ENCODE measurements around the gene MAFG. TPM values are rescaled to one million over a fixed set of nuclear protein-coding genes. Genes with fewer than 3 reads are reported as not detected.

Gene MAFG
- total and polyA plus RNA-seq, 9 of the 15 experiments (the other 6 are each of a cell fraction or from before 2014, with no cell fraction given): 1.1 to 58.1 (median 24.9) TPM

DNA sequence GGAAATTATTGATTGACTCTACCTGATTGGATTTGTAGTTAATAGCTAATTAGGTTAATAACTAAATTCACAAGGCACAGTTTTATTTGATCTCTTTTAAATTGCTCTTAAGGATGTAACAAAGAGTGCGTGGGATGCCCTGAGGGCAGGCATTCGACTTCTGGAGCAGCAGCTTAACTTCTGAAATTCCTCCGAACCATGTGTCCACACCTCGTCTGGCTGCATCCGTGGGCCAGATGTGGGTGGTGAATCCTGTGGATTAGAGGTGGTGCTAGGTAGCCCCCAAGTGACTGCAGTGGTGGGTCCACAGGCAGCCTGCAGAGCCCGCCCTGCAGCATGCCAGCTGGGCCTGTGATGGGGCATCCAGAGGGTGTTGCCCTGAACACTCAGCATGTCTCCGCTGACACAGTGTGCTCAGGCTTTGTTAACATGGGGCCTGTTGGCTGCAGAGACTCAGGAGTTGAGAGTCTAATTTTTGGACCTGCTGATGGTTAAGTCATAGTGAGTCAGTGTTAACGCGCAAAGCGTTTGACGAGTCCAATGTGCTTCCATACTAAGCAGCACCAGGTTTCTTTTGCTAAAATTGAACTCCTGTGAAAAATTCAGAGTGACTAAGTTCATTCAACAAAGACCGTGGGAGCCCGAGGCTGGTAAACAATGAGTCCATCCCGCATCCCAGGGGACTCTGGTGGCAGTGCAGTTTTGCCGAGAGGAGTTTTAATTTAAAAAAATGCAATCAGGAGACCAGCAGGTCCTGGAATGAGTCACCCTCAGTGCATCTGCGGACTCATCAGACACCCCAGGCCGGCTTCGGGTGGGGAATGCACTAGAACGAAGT is 29.3 kb downstream of the MAFG start:
- Histone ChIP-seq H4K20me1 (replicated peaks; ENCODE audit: control insufficient read depth, insufficient read depth, low read length) (peaks cover 9% of the 10 kb centered on the region; the same call in 1 of the 2 replicates), H3K4me2 (ENCODE audit: insufficient read depth, low read length) (no peak overlapping the region), H2AFZ (ENCODE audit: low read depth, low read length) (no peak overlapping the region), H3K9me1 (ENCODE audit: control insufficient read depth, insufficient read depth, low read length) (peaks cover 3% of the 10 kb centered on the region), H3K4me1 (replicated peaks in 1 of 2; ENCODE audit: control insufficient read depth in 2 of 2, insufficient read depth in 2 of 2, low read length in 2 of 2) (peaks cover 10 to 48% of the 10 kb centered on the region in 2 experiments), H3K4me3 (no peak overlapping the region), H3K79me2 (ENCODE audit: control insufficient read depth, insufficient read depth, low read length) (peaks cover 12% of the 10 kb centered on the region), H3K9me3 (replicated peaks; ENCODE audit: control insufficient read depth, insufficient read depth, low read depth, low read length) (no peaks in the 10 kb centered on the region), H3K27me3 (ENCODE audit: control insufficient read depth in 2 of 2, insufficient read depth in 2 of 2, low read length in 2 of 2) (no peaks in the 10 kb centered on the region), H3K36me3 (ENCODE audit: control insufficient read depth, insufficient read depth, low read length) (peaks cover 66% of the 10 kb centered on the region; the same call in 2 of the 3 replicates), H3K9ac (ENCODE audit: insufficient read depth in 1 of 2, low read depth in 2 of 2, low read length in 2 of 2) (peak overlapping the region in 1 of 2 experiments; percentile 37; a peak in 2 of 4 replicates), H3K27ac (ENCODE audit: extremely low read depth, low read depth, low read length) (no peak overlapping the region)
- no peak for ATAC-seq
- DNase-seq (ENCODE audit: extremely low read depth in 1 of 4, low spot score in 3 of 4): peak in 1 of 4 experiments; percentile 13
- in situ Hi-C loops (cut with MboI): no loop called here
- FAIRE-seq: peak; percentile 37
- WGBS (ENCODE audit: insufficient coverage, low coverage, missing lambda C conversion rate): 70% methylated on average over 19 of the region's 19 CpGs
- intact Hi-C loops (cut with micrococcal nuclease): no loop called here
- POLR2A ChIA-PET: interaction anchor here (0.5 to 2.0 kb wide), 11 partner anchors 14 to 1205 kb away, joined by 3 to 10 read pairs (median 3); no protein-coding TSS in a partner anchor
- CTCF ChIA-PET (ENCODE audit: low intra/inter-chr PET ratio): no interaction called here
- BruUV-seq (replicated peaks): no TSS peak
- TF ChIP-seq MCM3 (IDR thresholded peaks at IDR 0.05): no peak
- TF ChIP-seq, protein P1, sequence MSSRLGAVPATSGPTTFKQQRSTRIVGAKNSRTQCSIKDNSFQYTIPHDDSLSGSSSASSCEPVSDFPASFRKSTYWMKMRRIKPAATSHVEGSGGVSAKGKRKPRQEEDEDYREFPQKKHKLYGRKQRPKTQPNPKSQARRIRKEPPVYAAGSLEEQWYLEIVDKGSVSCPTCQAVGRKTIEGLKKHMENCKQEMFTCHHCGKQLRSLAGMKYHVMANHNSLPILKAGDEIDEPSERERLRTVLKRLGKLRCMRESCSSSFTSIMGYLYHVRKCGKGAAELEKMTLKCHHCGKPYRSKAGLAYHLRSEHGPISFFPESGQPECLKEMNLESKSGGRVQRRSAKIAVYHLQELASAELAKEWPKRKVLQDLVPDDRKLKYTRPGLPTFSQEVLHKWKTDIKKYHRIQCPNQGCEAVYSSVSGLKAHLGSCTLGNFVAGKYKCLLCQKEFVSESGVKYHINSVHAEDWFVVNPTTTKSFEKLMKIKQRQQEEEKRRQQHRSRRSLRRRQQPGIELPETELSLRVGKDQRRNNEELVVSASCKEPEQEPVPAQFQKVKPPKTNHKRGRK (tag; IDR thresholded peaks at IDR 0.05): no peak
- TF ChIP-seq DACH1 (IDR thresholded peaks at IDR 0.05; ENCODE audit: partially characterized antibody): no peak
- TF ChIP-seq, protein P2, sequence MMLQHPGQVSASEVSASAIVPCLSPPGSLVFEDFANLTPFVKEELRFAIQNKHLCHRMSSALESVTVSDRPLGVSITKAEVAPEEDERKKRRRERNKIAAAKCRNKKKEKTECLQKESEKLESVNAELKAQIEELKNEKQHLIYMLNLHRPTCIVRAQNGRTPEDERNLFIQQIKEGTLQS (IDR thresholded peaks at IDR 0.05): peak; percentile 72
- TF ChIP-seq, protein P2 (CRISPR knock-in tag; conservative IDR thresholded peaks at IDR 0.05): no peak
- no peak for TF ChIP-seq NR3C1 (CRISPR knock-in tag; IDR thresholded peaks at IDR 0.05)
- 0 out of 2 replicates have a peak, but pooled peaks have one; percentile 4 for TF ChIP-seq POLR2G (IDR thresholded peaks at IDR 0.05; ENCODE audit: low read depth, low read length)
- TF ChIP-seq RAD51 (IDR thresholded peaks at IDR 0.05; ENCODE audit: borderline replicate concordance, low read depth): no peak
- no peak for TF ChIP-seq ZNF75A (CRISPR knock-in tag; IDR thresholded peaks at IDR 0.05)
- peak; percentile 52; the same call in 1 of the 2 replicates for TF ChIP-seq JUND (IDR thresholded peaks at IDR 0.05; ENCODE audit: borderline replicate concordance, low read depth, low read length)
- TF ChIP-seq JUND (tag; IDR thresholded peaks at IDR 0.05; ENCODE audit: borderline replicate concordance, low read depth, low read length): no peak
- TF ChIP-seq, protein P3, sequence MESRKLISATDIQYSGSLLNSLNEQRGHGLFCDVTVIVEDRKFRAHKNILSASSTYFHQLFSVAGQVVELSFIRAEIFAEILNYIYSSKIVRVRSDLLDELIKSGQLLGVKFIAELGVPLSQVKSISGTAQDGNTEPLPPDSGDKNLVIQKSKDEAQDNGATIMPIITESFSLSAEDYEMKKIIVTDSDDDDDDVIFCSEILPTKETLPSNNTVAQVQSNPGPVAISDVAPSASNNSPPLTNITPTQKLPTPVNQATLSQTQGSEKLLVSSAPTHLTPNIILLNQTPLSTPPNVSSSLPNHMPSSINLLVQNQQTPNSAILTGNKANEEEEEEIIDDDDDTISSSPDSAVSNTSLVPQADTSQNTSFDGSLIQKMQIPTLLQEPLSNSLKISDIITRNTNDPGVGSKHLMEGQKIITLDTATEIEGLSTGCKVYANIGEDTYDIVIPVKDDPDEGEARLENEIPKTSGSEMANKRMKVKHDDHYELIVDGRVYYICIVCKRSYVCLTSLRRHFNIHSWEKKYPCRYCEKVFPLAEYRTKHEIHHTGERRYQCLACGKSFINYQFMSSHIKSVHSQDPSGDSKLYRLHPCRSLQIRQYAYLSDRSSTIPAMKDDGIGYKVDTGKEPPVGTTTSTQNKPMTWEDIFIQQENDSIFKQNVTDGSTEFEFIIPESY (CRISPR knock-in tag; IDR thresholded peaks at IDR 0.05): peak; percentile 65
- TF ChIP-seq MAFG (tag; conservative IDR thresholded peaks at IDR 0.05): peak; percentile 31; the same call in 1 of the 2 replicates
- TF ChIP-seq SNIP1 (IDR thresholded peaks at IDR 0.05; ENCODE audit: low read depth): no peak
- TF ChIP-seq, protein P4, sequence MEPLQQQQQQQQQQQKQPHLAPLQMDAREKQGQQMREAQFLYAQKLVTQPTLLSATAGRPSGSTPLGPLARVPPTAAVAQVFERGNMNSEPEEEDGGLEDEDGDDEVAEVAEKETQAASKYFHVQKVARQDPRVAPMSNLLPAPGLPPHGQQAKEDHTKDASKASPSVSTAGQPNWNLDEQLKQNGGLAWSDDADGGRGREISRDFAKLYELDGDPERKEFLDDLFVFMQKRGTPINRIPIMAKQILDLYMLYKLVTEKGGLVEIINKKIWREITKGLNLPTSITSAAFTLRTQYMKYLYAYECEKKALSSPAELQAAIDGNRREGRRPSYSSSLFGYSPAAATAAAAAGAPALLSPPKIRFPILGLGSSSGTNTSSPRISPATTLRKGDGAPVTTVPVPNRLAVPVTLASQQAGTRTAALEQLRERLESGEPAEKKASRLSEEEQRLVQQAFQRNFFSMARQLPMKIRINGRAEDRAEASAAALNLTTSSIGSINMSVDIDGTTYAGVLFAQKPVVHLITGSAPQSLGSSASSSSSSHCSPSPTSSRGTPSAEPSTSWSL (CRISPR knock-in tag; IDR thresholded peaks at IDR 0.05; ENCODE audit: borderline replicate concordance): no peak
- TF ChIP-seq ARID1B (IDR thresholded peaks at IDR 0.05): 0 out of 2 replicates have a peak, but pooled peaks have one; percentile 21
